MM.1S (cell line): ENCODE results near the gene GNB1.

ENCODE experiments used
- DNase-seq: peaks from one replicate; pipeline ENCODE4 v3.0.0-alpha.2; 2015
- H2AFZ ChIP-seq: fragments of 300-600 bp; sonication (generic); 2 replicates; pipeline ENCODE4 v1.6.0; 2016; ENCODE audit warnings: antibody characterized with exemption, low read length
- H3F3A ChIP-seq: fragments of 300-600 bp; sonication (generic); 2 replicates; pipeline ENCODE4 v1.6.1; 2016; ENCODE audit warnings: mild to moderate bottlenecking, antibody characterized with exemption, low read length, moderate library complexity, mixed read lengths; ENCODE audit not compliant: insufficient read depth
- H3K27ac ChIP-seq: fragments of 300-600 bp; sonication (generic); 2 replicates; pipeline ENCODE4 v1.5.1; 2016; ENCODE audit warnings: mild to moderate bottlenecking, low read length
- H3K27me3 ChIP-seq: fragments of 300-600 bp; sonication (generic); replicated peaks from 2 replicates; pipeline ENCODE4 v1.6.0; 2016; ENCODE audit warnings: low read length; ENCODE audit not compliant: insufficient read depth
- H3K36me3 ChIP-seq: fragments of 300-600 bp; sonication (generic); replicated peaks from 2 replicates; pipeline ENCODE4 v1.6.1; 2016; ENCODE audit warnings: mild to moderate bottlenecking, low read length, mixed read lengths; ENCODE audit not compliant: insufficient read depth
- H3K4me1 ChIP-seq: fragments of 300-600 bp; sonication (generic); 2 replicates; pipeline ENCODE4 v1.6.1; 2016; ENCODE audit warnings: low read length, mixed read lengths
- H3K4me2 ChIP-seq: fragments of 300-600 bp; sonication (generic); 2 replicates; pipeline ENCODE4 v1.6.0; 2016; ENCODE audit warnings: low read depth, low read length
- H3K4me3 ChIP-seq: fragments of 300-600 bp; sonication (generic); 2 replicates; pipeline ENCODE4 v1.5.1; 2016; ENCODE audit warnings: low read length, mixed read lengths
- H3K79me2 ChIP-seq: fragments of 300-600 bp; sonication (generic); 2 replicates; pipeline ENCODE4 v1.6.1; 2016; ENCODE audit warnings: mixed run types, low read length, mixed read lengths
- H3K9ac ChIP-seq: fragments of 300-600 bp; sonication (generic); 2 replicates; pipeline ENCODE4 v1.6.1; 2016; ENCODE audit warnings: low read length, mixed read lengths
- H3K9me2 ChIP-seq: fragments of 300-600 bp; sonication (generic); replicated peaks from 2 replicates; pipeline ENCODE4 v1.6.1; 2016; ENCODE audit warnings: mild to moderate bottlenecking, low read length, mixed read lengths; ENCODE audit not compliant: insufficient read depth
- H3K9me3 ChIP-seq: fragments of 300-600 bp; sonication (generic); replicated peaks from 2 replicates; pipeline ENCODE4 v1.6.1; 2016; ENCODE audit warnings: mild to moderate bottlenecking, low read length, mixed read lengths; ENCODE audit not compliant: insufficient read depth
- H4K20me1 ChIP-seq: fragments of 300-600 bp; sonication (generic); 2 replicates; pipeline ENCODE4 v1.6.1; 2016; ENCODE audit warnings: mild to moderate bottlenecking, low read length, moderate library complexity, mixed read lengths; ENCODE audit not compliant: insufficient read depth
- EZH2 ChIP-seq: fragments of 300-600 bp; sonication (generic); optimal IDR thresholded peaks from 2 replicates; pipeline ENCODE3; 2017; ENCODE audit warnings: low read depth, mild to moderate bottlenecking, antibody characterized with exemption, low read length, mixed read lengths
- EZH2phosphoT487 ChIP-seq: fragments of 300-600 bp; sonication (generic); IDR thresholded peaks from 2 replicates; pipeline ENCODE4 v1.6.1; 2018; ENCODE audit warnings: antibody characterized with exemption, low read length
- TF ChIP-seq, protein P1 (sequence below): fragments of 300-600 bp; sonication (generic); IDR thresholded peaks from 2 replicates; pipeline ENCODE4 v1.5.1; 2016; ENCODE audit warnings: antibody characterized with exemption, low read length, mixed read lengths

The GNB1 gene

DNA sequence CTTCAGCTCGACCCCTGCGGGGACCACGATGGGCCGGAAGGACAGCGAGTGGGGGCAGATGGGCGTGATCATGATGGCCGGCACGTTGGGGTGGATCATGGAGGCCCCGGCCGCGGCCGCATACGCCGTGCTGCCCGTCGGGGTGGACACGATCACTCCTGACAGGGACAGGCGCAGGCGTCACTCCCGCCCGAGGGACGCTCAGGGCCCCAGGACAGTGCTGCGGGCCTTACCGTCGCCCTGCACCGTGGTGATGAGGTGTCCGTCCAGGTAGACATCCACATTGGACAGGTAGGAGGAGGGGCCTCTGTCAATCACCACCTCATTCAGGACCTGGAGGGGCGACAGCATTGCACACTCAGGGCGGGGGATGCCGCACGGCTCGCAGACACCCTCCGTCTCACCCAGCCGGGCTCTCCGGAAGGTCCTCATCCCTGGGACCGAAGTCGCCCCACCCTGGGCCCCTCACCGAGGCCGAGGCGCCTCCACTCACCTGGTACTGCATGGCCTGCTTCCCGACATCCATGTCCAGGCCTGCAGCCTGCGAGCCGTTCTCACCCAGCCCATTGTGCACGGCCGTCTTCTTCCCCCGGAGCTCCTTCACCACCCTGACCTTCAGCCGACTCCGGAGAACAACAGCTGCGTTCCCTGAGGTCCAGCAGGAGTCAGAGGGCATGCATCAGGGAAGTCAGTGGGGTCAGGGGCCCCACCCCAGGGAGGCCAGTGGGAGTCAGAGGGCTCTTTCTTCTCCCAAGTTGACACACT lies 136.7 kb downstream of the GNB1 start:
- H4K20me1 ChIP-seq, result no peaks in the 10 kb centered on the region; the same call in 1 of the 2 replicates
- H3K9me3 ChIP-seq, result no peaks in the 10 kb centered on the region
- H3K9ac ChIP-seq, result no peak overlapping the region
- H2AFZ ChIP-seq, result no peak overlapping the region
- H3K4me2 ChIP-seq, result no peak overlapping the region
- no peak overlapping the region for H3K27ac ChIP-seq
- no peak overlapping the region for H3K4me3 ChIP-seq
- peaks cover 4% of the 10 kb centered on the region for H3K36me3 ChIP-seq
- no peaks in the 10 kb centered on the region for H3K27me3 ChIP-seq
- TF ChIP-seq EZH2 (no peak), EZH2phosphoT487 (no peak)
- TF ChIP-seq, protein P1, sequence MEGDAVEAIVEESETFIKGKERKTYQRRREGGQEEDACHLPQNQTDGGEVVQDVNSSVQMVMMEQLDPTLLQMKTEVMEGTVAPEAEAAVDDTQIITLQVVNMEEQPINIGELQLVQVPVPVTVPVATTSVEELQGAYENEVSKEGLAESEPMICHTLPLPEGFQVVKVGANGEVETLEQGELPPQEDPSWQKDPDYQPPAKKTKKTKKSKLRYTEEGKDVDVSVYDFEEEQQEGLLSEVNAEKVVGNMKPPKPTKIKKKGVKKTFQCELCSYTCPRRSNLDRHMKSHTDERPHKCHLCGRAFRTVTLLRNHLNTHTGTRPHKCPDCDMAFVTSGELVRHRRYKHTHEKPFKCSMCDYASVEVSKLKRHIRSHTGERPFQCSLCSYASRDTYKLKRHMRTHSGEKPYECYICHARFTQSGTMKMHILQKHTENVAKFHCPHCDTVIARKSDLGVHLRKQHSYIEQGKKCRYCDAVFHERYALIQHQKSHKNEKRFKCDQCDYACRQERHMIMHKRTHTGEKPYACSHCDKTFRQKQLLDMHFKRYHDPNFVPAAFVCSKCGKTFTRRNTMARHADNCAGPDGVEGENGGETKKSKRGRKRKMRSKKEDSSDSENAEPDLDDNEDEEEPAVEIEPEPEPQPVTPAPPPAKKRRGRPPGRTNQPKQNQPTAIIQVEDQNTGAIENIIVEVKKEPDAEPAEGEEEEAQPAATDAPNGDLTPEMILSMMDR, result no peak
- DNase-seq, result no peak
- H3K79me2 ChIP-seq, result peaks cover 26% of the 10 kb centered on the region
- H3K4me1 ChIP-seq, result no peaks in the 10 kb centered on the region
- H3K9me2 ChIP-seq, result no peaks in the 10 kb centered on the region
- H3F3A ChIP-seq, result no peaks in the 10 kb centered on the region

GRCh38 chr1:1753607-1754005 lies 137.3 kb downstream of the GNB1 start:
- no peak overlapping the region for H3K9ac ChIP-seq
- no peaks in the 10 kb centered on the region for H3K4me1 ChIP-seq
- H3K9me3 ChIP-seq, result no peaks in the 10 kb centered on the region
- no peak overlapping the region for H3K27ac ChIP-seq
- no peak overlapping the region for H3K4me2 ChIP-seq
- H2AFZ ChIP-seq, result no peak overlapping the region
- no peaks in the 10 kb centered on the region for H3K9me2 ChIP-seq
- no peak for DNase-seq
- no peaks in the 10 kb centered on the region for H4K20me1 ChIP-seq
- no peaks in the 10 kb centered on the region for H3F3A ChIP-seq
- peaks cover 4% of the 10 kb centered on the region for H3K36me3 ChIP-seq
- H3K27me3 ChIP-seq, result no peaks in the 10 kb centered on the region
- H3K79me2 ChIP-seq, result peaks cover 19% of the 10 kb centered on the region
- no peak overlapping the region for H3K4me3 ChIP-seq
- TF ChIP-seq EZH2 (no peak), EZH2phosphoT487 (no peak)
- TF ChIP-seq, protein P1, result no peak

DNA sequence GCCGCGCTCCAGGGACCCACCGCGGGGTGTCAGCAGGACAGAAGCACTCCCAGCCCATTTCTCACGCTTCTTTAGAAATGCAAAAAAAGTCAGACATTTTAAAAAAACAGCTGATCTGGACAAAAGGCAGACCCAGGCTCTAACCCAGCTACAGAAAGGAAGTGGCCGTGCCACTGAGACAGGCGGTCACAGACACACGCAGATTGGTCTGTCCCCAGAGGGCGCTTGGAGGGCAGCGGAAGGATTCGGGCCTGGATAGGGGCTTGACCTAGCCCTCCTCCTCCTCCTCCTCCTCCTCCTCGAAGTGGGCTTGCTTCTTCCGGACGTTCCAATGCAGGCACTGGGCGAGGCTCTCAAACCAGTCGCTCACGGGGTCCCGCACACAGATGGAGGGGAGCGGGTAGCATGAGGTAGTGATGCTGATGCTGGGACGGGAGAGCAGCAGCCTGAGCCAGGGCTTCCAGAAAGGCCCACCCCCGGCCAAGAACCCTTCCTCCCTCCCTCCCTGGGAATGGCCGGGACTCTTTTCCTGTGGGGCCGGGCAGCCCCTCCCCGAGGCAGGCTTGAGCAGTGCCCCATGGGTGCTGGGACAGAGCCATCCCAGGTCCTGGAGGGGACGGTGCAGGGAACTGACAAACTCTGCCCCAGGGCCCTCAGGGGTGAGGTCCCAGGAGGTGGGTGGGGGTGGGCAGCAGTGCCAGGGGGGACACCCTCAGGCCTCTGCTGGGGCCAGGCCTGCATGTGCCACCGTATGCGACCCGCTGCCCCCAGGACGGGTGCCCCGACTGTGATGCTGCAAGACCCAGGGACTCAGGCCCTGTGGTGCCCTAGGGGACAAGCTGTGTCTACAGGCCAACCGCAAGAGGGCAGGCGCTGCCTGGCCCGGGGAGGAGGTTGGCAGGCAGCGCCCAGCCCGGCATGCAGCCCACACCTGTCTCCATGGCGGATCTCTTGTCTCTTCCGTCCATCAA lies 138.0 kb downstream of the GNB1 start:
- Histone ChIP-seq H3K36me3 (peaks cover 4% of the 10 kb centered on the region), H3K9me3 (no peaks in the 10 kb centered on the region), H2AFZ (no peak overlapping the region), H3K9me2 (no peaks in the 10 kb centered on the region), H3K27me3 (no peaks in the 10 kb centered on the region), H3K4me1 (no peaks in the 10 kb centered on the region), H3K79me2 (peaks cover 13% of the 10 kb centered on the region), H3K27ac (no peak overlapping the region), H3K4me3 (no peak overlapping the region), H3K4me2 (no peak overlapping the region), H3F3A (no peaks in the 10 kb centered on the region), H3K9ac (no peak overlapping the region), H4K20me1 (no peaks in the 10 kb centered on the region)
- no peak for TF ChIP-seq EZH2
- TF ChIP-seq, protein P1, result no peak
- TF ChIP-seq EZH2phosphoT487, result no peak
- DNase-seq, result no peak
